HG03432 (cell line): ENCODE measurements around the gene RAPGEF1.
"Not testable (repeated sequence)": the region's sequence is repeated elsewhere in the genome, so short reads cannot be mapped to it uniquely, and the experiment has no call there.

Experiments
- ATAC-seq: cut with Tn5 transposase; IDR thresholded peaks from one replicate; pipeline ENCODE4 v1.9.1; 2021; ENCODE audit warnings: mild to moderate bottlenecking, moderate library complexity; ENCODE audit not compliant: unreplicated experiment

Gene RAPGEF1

GRCh38 chr9:131656356-131657036 is 83.4 kb downstream of the RAPGEF1 start:
- peak; percentile 65 for ATAC-seq

GRCh38 chr9:131654369-131654768 is 85.5 kb downstream of the RAPGEF1 start:
- ATAC-seq = not testable (repeated sequence)

- ATAC-seq = no peak
These were observed 88.3 kb downstream of the RAPGEF1 start for GRCh38 chr9:131651599-131651998.

GRCh38 chr9:131651160-131651559 is 88.7 kb downstream of the RAPGEF1 start:
- ATAC-seq = no peak

- ATAC-seq = no peak
These were observed 89.6 kb downstream of the RAPGEF1 start for GRCh38 chr9:131650254-131650653.

- ATAC-seq = no peak
These were observed 90.2 kb downstream of the RAPGEF1 start for GRCh38 chr9:131649646-131650045.

- no peak for ATAC-seq
These were observed 94.6 kb downstream of the RAPGEF1 start for GRCh38 chr9:131645078-131645776.

GRCh38 chr9:131642496-131643083 is 97.3 kb downstream of the RAPGEF1 start:
- ATAC-seq = peak; percentile 63

- ATAC-seq = no peak
These were observed 98.0 kb downstream of the RAPGEF1 start for GRCh38 chr9:131641618-131642495.

- no peak for ATAC-seq
These were observed 99.3 kb downstream of the RAPGEF1 start for GRCh38 chr9:131640438-131641137.

GRCh38 chr9:131639769-131640437 is 100.0 kb downstream of the RAPGEF1 start:
- no peak for ATAC-seq

GRCh38 chr9:131636593-131636992 is 103.3 kb downstream of the RAPGEF1 start:
- ATAC-seq = no peak

- no peak for ATAC-seq
These were observed 104.0 kb downstream of the RAPGEF1 start for GRCh38 chr9:131635892-131636291.

- ATAC-seq = no peak
These were observed 104.6 kb downstream of the RAPGEF1 start for GRCh38 chr9:131635285-131635684.

GRCh38 chr9:131633491-131634031 is 106.3 kb downstream of the RAPGEF1 start:
- no peak for ATAC-seq

- no peak for ATAC-seq
These were observed 108.6 kb downstream of the RAPGEF1 start for GRCh38 chr9:131631306-131631705.

- peak; percentile 32 for ATAC-seq
These were observed 109.6 kb downstream of the RAPGEF1 start for GRCh38 chr9:131630205-131630831.

GRCh38 chr9:131629825-131630204 is 110.1 kb downstream of the RAPGEF1 start:
- peak; percentile 23 for ATAC-seq

GRCh38 chr9:131629226-131629500 is 110.7 kb downstream of the RAPGEF1 start:
- no peak for ATAC-seq
